Neural progenitor cell (in vitro differentiated cells): ENCODE results near the gene MAGI2. TPM values are rescaled to one million over a fixed set of nuclear protein-coding genes. Genes with fewer than 3 reads are reported as not detected.

Experiments
- DNase-seq: peaks from one replicate; pipeline ENCODE4 v3.0.0-alpha.2; 2016; ENCODE audit warnings: low spot score
- H2AFZ ChIP-seq: fragments of 200-600 bp; sonication (generic); replicated peaks from 2 replicates; pipeline ENCODE4 v1.6.1; 2016; ENCODE audit warnings: antibody characterized with exemption
- H3F3A ChIP-seq: fragments of 200-600 bp; sonication (generic); 2 replicates; pipeline ENCODE4 v1.6.1; 2016; ENCODE audit warnings: antibody characterized with exemption, low read depth
- H3K27ac ChIP-seq: fragments of 200-600 bp; sonication (generic); 2 replicates; pipeline ENCODE4 v1.5.1; 2016; ENCODE audit warnings: mild to moderate bottlenecking
- H3K27me3 ChIP-seq: fragments of 200-600 bp; sonication (generic); 2 replicates; pipeline ENCODE4 v1.6.1; 2016; ENCODE audit warnings: mild to moderate bottlenecking, moderate library complexity
- H3K36me3 ChIP-seq: fragments of 200-600 bp; sonication (generic); 2 replicates; pipeline ENCODE4 v1.5.1; 2016
- H3K4me1 ChIP-seq: fragments of 200-600 bp; sonication (generic); 2 replicates; pipeline ENCODE4 v1.6.1; 2016; ENCODE audit warnings: mixed run types
- H3K4me2 ChIP-seq: fragments of 200-600 bp; sonication (generic); 2 replicates; pipeline ENCODE4 v1.6.1; 2016
- H3K4me3 ChIP-seq: fragments of 200-600 bp; sonication (generic); 2 replicates; pipeline ENCODE4 v1.5.1; 2016
- H3K79me2 ChIP-seq: fragments of 200-600 bp; sonication (generic); 2 replicates; pipeline ENCODE4 v1.6.1; 2016; ENCODE audit warnings: low read depth
- H3K9ac ChIP-seq: fragments of 200-600 bp; sonication (generic); 2 replicates; pipeline ENCODE4 v1.6.1; 2016
- H3K9me3 ChIP-seq: fragments of 200-600 bp; sonication (generic); 2 replicates; pipeline ENCODE4 v1.5.1; 2016; ENCODE audit warnings: low read depth
- H4K20me1 ChIP-seq: fragments of 200-600 bp; sonication (generic); 2 replicates; pipeline ENCODE4 v1.6.1; 2016; ENCODE audit warnings: low read depth
- H3K27ac Mint-ChIP-seq: 3 replicates; pipeline ENCODE4 v1.8.0; 2021; ENCODE audit warnings: mixed read lengths
- H3K27me3 Mint-ChIP-seq: 2 replicates; pipeline ENCODE4 v1.8.0; 2022; ENCODE audit warnings: low read depth, mild to moderate bottlenecking, inconsistent platforms, moderate library complexity, mixed read lengths; ENCODE audit not compliant: insufficient read depth
- H3K36me3 Mint-ChIP-seq: 3 replicates; pipeline ENCODE4 v1.8.0; 2021; ENCODE audit warnings: mixed read lengths
- H3K4me1 Mint-ChIP-seq: 3 replicates; pipeline ENCODE4 v1.8.0; 2021; ENCODE audit warnings: mixed read lengths
- H3K4me3 Mint-ChIP-seq: 3 replicates; pipeline ENCODE4 v1.8.0; 2021; ENCODE audit warnings: mild to moderate bottlenecking, moderate library complexity, mixed read lengths
- H3K9me3 Mint-ChIP-seq: 3 replicates; pipeline ENCODE4 v1.8.0; 2020; ENCODE audit warnings: mixed read lengths
- CTCF ChIP-seq: fragments of 200-600 bp; sonication (generic); IDR thresholded peaks from 2 replicates; pipeline ENCODE4 v1.5.1; 2017; ENCODE audit warnings: antibody characterized with exemption, mild to moderate bottlenecking
- EZH2 ChIP-seq: fragments of 200-600 bp; sonication (generic); IDR thresholded peaks from 2 replicates; pipeline ENCODE4 v1.6.1; 2017; ENCODE audit warnings: antibody characterized with exemption, mild to moderate bottlenecking, moderate library complexity
- EZH2phosphoT487 ChIP-seq: fragments of 200-600 bp; sonication (generic); IDR thresholded peaks from 2 replicates; pipeline ENCODE4 v1.6.1; 2017; ENCODE audit warnings: antibody characterized with exemption
- total RNA-seq: library from RNA; depleted of rRNA; stranded (reverse); fragments of >200 nt; gene quantifications from 2 replicates; pipeline ENCODE4 v1.2.3, GENCODE V29; 2015; ENCODE audit warnings: low replicate concordance

The MAGI2 gene
- total RNA-seq, 1 donor from 2014 or later: 5.8 TPM

DNA sequence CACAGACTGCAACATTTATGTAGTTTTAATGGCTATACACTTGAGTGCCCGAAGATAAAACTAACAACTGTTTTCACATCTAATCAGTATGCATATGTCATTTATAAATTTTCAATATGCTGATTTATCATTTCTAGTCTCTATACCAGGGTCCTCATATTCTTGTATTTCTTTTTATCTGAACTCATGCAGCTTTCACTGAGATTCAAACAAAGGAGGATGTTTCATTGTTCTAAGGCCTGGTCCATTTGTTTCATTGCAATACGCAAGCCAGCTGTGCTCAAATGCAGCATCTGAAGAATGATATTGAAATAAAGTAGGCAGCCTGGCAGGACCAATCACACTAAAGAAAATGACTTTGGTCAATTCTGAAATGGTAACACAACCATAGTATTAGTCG lies 31.7 kb downstream of the MAGI2 start:
- Histone ChIP-seq H2AFZ (no peak overlapping the region), H3K4me3 (no peak overlapping the region), H3K36me3 (no peaks in the 10 kb centered on the region), H3K9me3 (no peaks in the 10 kb centered on the region), H3K27me3 (peaks cover 7% of the 10 kb centered on the region), H3K27ac (no peak overlapping the region), H3K4me2 (no peak overlapping the region), H3K79me2 (no peaks in the 10 kb centered on the region), H3K4me1 (no peaks in the 10 kb centered on the region), H3F3A (no peaks in the 10 kb centered on the region), H4K20me1 (no peaks in the 10 kb centered on the region), H3K9ac (no peak overlapping the region)
- Mint-ChIP-seq H3K4me3 (no peak overlapping the region), H3K27me3 (peaks cover 2% of the 10 kb centered on the region), H3K36me3 (no peaks in the 10 kb centered on the region), H3K4me1 (peaks cover 8% of the 10 kb centered on the region), H3K27ac (no peak overlapping the region), H3K9me3 (no peaks in the 10 kb centered on the region)
- no peak for DNase-seq
- TF ChIP-seq EZH2 (no peak), EZH2phosphoT487 (no peak), CTCF (no peak)

GRCh38 chr7:79420464-79420863 lies 33.0 kb downstream of the MAGI2 start:
- Mint-ChIP-seq H3K4me1 (peaks cover 8% of the 10 kb centered on the region), H3K36me3 (no peaks in the 10 kb centered on the region), H3K9me3 (no peaks in the 10 kb centered on the region), H3K27ac (peak overlapping the region; percentile 52), H3K4me3 (no peak overlapping the region), H3K27me3 (no peaks in the 10 kb centered on the region)
- TF ChIP-seq CTCF (no peak), EZH2 (no peak)
- Histone ChIP-seq H4K20me1 (no peaks in the 10 kb centered on the region), H3K4me2 (no peak overlapping the region), H3K9me3 (no peaks in the 10 kb centered on the region), H3F3A (no peaks in the 10 kb centered on the region), H3K9ac (no peak overlapping the region), H3K36me3 (no peaks in the 10 kb centered on the region), H3K79me2 (no peaks in the 10 kb centered on the region), H3K4me1 (no peaks in the 10 kb centered on the region), H3K27me3 (no peaks in the 10 kb centered on the region), H3K27ac (no peak overlapping the region), H2AFZ (no peak overlapping the region), H3K4me3 (no peak overlapping the region)
- no peak for DNase-seq

GRCh38 chr7:79414910-79415309 lies 38.6 kb downstream of the MAGI2 start:
- TF ChIP-seq EZH2phosphoT487: no peak
- TF ChIP-seq EZH2: no peak
- no peak for TF ChIP-seq CTCF
- Histone ChIP-seq H3K4me3 (no peak overlapping the region), H3K27me3 (no peaks in the 10 kb centered on the region), H3K4me1 (no peaks in the 10 kb centered on the region), H3F3A (no peaks in the 10 kb centered on the region), H3K36me3 (no peaks in the 10 kb centered on the region), H3K9me3 (no peaks in the 10 kb centered on the region), H3K9ac (no peak overlapping the region), H3K4me2 (no peak overlapping the region), H3K27ac (no peak overlapping the region), H2AFZ (no peak overlapping the region), H3K79me2 (no peaks in the 10 kb centered on the region), H4K20me1 (no peaks in the 10 kb centered on the region)
- Mint-ChIP-seq H3K27me3 (no peaks in the 10 kb centered on the region), H3K36me3 (no peaks in the 10 kb centered on the region), H3K9me3 (no peaks in the 10 kb centered on the region), H3K4me1 (peaks cover 2% of the 10 kb centered on the region), H3K27ac (no peak overlapping the region), H3K4me3 (no peak overlapping the region)
- DNase-seq: no peak

DNA sequence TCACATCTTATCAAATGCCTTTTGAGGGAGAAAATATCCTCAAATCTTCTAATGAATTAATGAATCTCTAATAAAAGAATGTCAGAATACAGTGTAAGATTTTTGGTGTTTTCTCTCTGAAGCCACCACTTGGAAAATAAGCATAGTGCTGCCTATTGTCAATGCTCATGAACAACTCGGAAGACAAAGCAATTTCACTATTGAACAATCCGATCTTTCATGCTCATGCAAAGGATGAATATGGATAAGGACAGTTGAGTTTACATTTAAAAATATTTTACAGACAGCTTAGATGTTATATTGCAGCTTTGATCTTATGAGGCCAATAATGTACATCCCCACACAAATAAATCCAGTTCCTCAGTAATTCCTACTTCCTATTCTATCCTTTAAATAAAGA lies 40.6 kb downstream of the MAGI2 start:
- no peaks in the 10 kb centered on the region for H3K4me1 Mint-ChIP-seq
- Histone ChIP-seq H3K9ac (no peak overlapping the region), H3K79me2 (no peaks in the 10 kb centered on the region), H2AFZ (no peak overlapping the region), H3K36me3 (no peaks in the 10 kb centered on the region), H3K4me1 (no peaks in the 10 kb centered on the region), H3K9me3 (no peaks in the 10 kb centered on the region), H3K27ac (no peak overlapping the region), H3K4me2 (no peak overlapping the region), H3K27me3 (no peaks in the 10 kb centered on the region), H4K20me1 (no peaks in the 10 kb centered on the region), H3F3A (no peaks in the 10 kb centered on the region), H3K4me3 (no peak overlapping the region)
- no peak overlapping the region for H3K27ac Mint-ChIP-seq
- H3K9me3 Mint-ChIP-seq: no peaks in the 10 kb centered on the region
- no peak for DNase-seq
- H3K36me3 Mint-ChIP-seq: no peaks in the 10 kb centered on the region
- TF ChIP-seq EZH2: no peak
- TF ChIP-seq CTCF: no peak
- no peak for TF ChIP-seq EZH2phosphoT487
- no peaks in the 10 kb centered on the region for H3K27me3 Mint-ChIP-seq
- no peak overlapping the region for H3K4me3 Mint-ChIP-seq
